GM12872 (cell line): Measurements from ENCODE around the gene LRIT2.
A peak's percentile ranks its signal among the peaks of the same experiment; 100 is the strongest.

ENCODE experiments used
- CTCF ChIP-seq: IDR thresholded peaks from 3 replicates; pipeline ENCODE4 v1.5.1; 2011; ENCODE audit warnings: low read depth, mild to moderate bottlenecking, low read length, moderate library complexity; ENCODE audit not compliant: insufficient read depth

LRIT2 gene

GRCh38 chr10:84214046-84214572, 11.2 kb downstream of the LRIT2 start:
- peak; percentile 22; the same call in 1 of the 3 replicates for TF ChIP-seq CTCF

DNA sequence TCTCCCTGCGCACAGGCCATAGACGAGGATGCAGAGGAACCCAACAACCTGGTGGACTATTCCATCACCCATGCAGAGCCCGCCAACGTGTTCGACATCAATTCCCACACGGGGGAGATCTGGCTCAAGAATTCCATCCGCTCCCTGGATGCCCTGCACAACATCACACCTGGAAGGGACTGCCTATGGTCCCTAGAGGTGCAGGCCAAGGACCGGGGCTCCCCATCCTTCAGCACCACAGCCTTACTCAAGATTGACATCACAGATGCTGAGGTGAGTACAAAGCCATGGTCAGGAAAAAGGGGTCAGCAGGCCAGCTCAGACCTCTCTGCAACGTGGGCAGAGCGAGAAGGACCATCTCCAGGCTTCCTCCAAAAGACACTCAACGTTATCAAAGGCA, 12.3 kb downstream of the LRIT2 start:
- no peak for TF ChIP-seq CTCF

DNA sequence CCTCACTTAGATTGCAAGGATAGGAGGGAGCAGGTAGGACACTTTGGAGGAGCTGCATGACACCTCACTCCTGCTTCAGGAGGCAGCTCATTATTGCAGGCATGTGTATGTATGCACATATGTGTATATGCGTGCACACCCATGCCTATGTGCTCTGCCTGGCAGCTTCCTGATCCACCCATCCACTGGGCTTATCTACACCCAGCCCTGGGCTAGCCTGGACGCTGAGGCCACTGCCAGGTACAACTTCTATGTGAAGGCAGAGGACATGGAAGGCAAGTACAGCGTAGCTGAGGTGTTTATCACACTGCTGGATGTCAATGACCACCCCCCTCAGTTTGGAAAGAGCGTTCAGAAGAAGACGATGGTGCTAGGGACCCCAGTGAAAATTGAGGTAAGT, 13.3 kb downstream of the LRIT2 start:
- no peak for TF ChIP-seq CTCF

DNA sequence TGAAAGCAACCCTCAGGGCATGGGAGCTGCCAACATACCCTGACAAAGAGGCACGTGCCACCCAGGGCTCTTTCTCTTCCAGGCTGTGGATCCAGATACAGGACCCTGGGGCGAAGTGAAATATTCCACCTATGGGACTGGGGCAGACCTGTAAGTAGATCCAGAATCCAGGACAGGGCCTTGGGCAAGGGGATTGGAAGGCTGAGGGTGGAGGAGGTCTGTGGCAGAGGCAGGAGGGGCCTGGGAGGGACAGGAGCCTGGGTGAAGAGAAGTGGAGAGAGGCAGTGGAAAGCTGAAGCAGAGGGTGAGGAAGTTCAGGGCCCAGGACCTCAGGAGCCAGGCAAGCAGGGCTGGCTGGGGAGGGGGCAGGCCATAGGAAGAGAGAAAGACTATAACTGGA, 13.8 kb downstream of the LRIT2 start:
- TF ChIP-seq CTCF, result no peak

- TF ChIP-seq CTCF, result no peak
Measured at GRCh38 chr10:84208023-84208422, 17.3 kb downstream of the LRIT2 start.

DNA sequence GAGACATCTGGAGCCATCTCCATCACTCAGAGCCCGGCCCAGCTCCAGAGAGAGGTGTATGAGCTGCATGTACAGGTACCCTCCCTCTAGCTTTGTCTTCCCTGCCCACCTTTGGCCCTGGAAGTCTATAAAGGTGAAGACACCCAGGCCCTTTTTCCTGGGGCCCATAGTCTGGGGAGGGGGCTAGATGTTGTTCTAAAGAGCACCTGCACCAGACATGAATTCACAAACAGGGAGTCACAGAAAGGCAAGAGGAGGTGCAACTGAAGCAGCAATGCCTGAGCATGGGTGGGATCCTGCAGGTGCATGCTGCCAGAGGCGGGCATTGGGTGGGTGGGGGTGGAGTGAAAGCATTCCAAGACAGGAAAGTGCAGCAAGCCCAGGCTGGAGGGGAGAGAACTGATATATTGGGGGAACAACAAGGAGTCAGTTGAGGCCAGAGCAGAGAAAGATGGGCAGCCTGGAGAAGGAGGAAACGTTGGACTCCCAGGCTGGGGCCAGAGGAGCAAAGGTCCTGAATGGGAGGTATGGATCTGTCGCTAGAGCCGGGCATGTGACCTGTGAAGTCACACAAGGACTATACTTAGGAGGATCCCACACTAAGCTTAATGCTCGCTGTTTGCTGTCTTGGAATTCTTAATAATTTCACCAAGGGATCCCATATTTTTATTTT, 19.4 kb downstream of the LRIT2 start:
- no peak for TF ChIP-seq CTCF

DNA sequence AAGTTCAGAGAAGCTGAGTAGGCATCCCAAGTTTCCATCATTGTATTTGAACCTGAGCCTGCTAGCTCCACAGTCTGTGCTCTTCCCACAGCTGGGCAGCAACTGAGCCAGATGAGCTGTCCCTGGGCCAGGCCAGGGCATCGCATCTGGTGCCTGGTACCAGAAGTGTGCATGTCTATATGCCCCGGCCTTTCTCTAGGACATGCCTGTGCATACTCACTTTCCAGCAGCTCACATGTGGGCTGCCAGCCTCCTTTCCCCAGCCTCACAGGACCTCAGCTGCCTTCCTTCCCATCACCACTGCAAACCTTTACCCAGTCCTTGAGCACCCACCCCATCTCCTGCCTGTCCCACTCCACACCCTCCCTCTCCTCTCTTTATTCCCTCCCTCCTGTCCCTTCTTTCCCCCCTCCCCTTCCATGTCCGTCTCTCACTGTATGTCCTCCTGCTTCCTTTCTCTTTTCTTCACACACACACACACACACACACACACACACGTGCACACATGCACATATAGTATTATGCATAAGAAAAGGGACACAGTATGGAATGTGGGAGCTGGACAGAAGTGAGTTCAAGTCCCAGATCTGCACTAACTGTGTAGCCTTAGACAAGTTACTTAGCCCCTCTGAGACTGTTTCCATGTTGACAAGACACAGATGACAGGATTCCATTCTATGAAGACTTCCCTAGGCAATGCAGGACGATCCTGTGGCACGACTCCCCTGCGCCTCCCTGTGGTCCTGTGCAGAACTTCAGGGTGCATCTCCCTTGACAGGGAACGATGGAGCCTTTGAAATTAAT, 20.1 kb downstream of the LRIT2 start:
- peak; percentile 98 for TF ChIP-seq CTCF
